Hepatocyte (in vitro differentiated cells): Measurements from ENCODE around the gene SIK3. TPM values are rescaled to one million over a fixed set of nuclear protein-coding genes. Genes with fewer than 3 reads are reported as not detected.
"Not testable (repeated sequence)": the region's sequence is repeated elsewhere in the genome, so short reads cannot be mapped to it uniquely, and the experiment has no call there.

Source experiments
- DNase-seq: peaks from one replicate; pipeline ENCODE4 v3.0.0-alpha.2; 2016; ENCODE audit warnings: low spot score
- H2AFZ ChIP-seq: fragments of 200-600 bp; sonication (generic); 2 replicates; pipeline ENCODE4 v1.6.0; 2016; ENCODE audit warnings: antibody characterized with exemption, mild to moderate bottlenecking
- H3K27ac ChIP-seq: fragments of 200-600 bp; sonication (generic); 2 replicates; pipeline ENCODE4 v1.5.1; 2016; ENCODE audit warnings: mild to moderate bottlenecking
- H3K27me3 ChIP-seq: fragments of 200-600 bp; sonication (generic); 2 replicates; pipeline ENCODE4 v1.6.1; 2016
- H3K36me3 ChIP-seq: fragments of 200-600 bp; sonication (generic); replicated peaks from 2 replicates; pipeline ENCODE4 v1.5.1; 2016; ENCODE audit warnings: low read depth; ENCODE audit not compliant: insufficient read depth
- H3K4me1 ChIP-seq: fragments of 200-600 bp; sonication (generic); 2 replicates; pipeline ENCODE4 v1.5.1; 2016; ENCODE audit warnings: mild to moderate bottlenecking, moderate library complexity; ENCODE audit not compliant: insufficient read depth
- H3K4me2 ChIP-seq: fragments of 200-600 bp; sonication (generic); 2 replicates; pipeline ENCODE4 v1.6.0; 2016
- H3K4me3 ChIP-seq: fragments of 200-600 bp; sonication (generic); 2 replicates; pipeline ENCODE4 v1.5.1; 2016; ENCODE audit warnings: mild to moderate bottlenecking
- H3K79me2 ChIP-seq: fragments of 200-600 bp; sonication (generic); 2 replicates; pipeline ENCODE4 v1.6.0; 2017; ENCODE audit warnings: mild to moderate bottlenecking
- H3K9me2 ChIP-seq: fragments of 200-600 bp; sonication (generic); replicated peaks from 2 replicates; pipeline ENCODE4 v1.6.0; 2017; ENCODE audit warnings: mild to moderate bottlenecking; ENCODE audit not compliant: insufficient read depth
- H3K9me3 ChIP-seq: fragments of 200-600 bp; sonication (generic); 2 replicates; pipeline ENCODE4 v1.5.1; 2016; ENCODE audit warnings: low read depth, mild to moderate bottlenecking
- H4K20me1 ChIP-seq: fragments of 200-600 bp; sonication (generic); 2 replicates; pipeline ENCODE4 v1.6.0; 2016; ENCODE audit warnings: mild to moderate bottlenecking; ENCODE audit not compliant: insufficient read depth, poor library complexity, severe bottlenecking
- EZH2 ChIP-seq: fragments of 200-600 bp; sonication (generic); IDR thresholded peaks from 2 replicates; pipeline ENCODE4 v1.6.1; 2016; ENCODE audit warnings: antibody characterized with exemption, mild to moderate bottlenecking, borderline replicate concordance
- EZH2phosphoT487 ChIP-seq: fragments of 200-600 bp; sonication (generic); IDR thresholded peaks from one replicate; pipeline ENCODE4 v1.6.1; 2018; ENCODE audit warnings: antibody characterized with exemption, mild to moderate bottlenecking, low read depth, moderate library complexity; ENCODE audit not compliant: unreplicated experiment, severe bottlenecking
- WGBS: methylation state at CpG from one replicate; pipeline ENCODE4 v1.1.6; 2016; ENCODE audit warnings: low lambda C conversion rate; ENCODE audit errors: missing lambda C conversion rate; 5-methylcytosine and 5-hydroxymethylcytosine counted together
- polyA plus RNA-seq: library from polyadenylated mRNA; unstranded; fragments of >200 nt; fragmentation: Nextera tagmentation; extraction: Ambion mirVana; gene quantifications from 2 replicates; pipeline ENCODE4 v1.2.1, GENCODE V29; 2016
- total RNA-seq: library from RNA; depleted of rRNA; stranded (reverse); fragments of >200 nt; gene quantifications from 2 replicates; pipeline ENCODE4 v1.2.3, GENCODE V29; 2014
- TF ChIP-seq, protein P1 (sequence below): fragments of 200-600 bp; sonication (generic); IDR thresholded peaks from 2 replicates; pipeline ENCODE4 v1.5.1; 2016; ENCODE audit warnings: antibody characterized with exemption, mild to moderate bottlenecking; ENCODE audit not compliant: poor library complexity

SIK3 gene
- total and polyA plus RNA-seq, 2 experiments from 2014 or later: 15.8 to 17.7 TPM

GRCh38 chr11:117144477-117145392, 46.5 kb upstream of the SIK3 start:
- no peaks in the 10 kb centered on the region for H3K9me3 ChIP-seq
- WGBS: 1% methylated on average over 43 of the region's 62 CpGs
- DNase-seq: peak; percentile 79
- TF ChIP-seq EZH2 (no peak), EZH2phosphoT487 (no peak)
- TF ChIP-seq, protein P1, sequence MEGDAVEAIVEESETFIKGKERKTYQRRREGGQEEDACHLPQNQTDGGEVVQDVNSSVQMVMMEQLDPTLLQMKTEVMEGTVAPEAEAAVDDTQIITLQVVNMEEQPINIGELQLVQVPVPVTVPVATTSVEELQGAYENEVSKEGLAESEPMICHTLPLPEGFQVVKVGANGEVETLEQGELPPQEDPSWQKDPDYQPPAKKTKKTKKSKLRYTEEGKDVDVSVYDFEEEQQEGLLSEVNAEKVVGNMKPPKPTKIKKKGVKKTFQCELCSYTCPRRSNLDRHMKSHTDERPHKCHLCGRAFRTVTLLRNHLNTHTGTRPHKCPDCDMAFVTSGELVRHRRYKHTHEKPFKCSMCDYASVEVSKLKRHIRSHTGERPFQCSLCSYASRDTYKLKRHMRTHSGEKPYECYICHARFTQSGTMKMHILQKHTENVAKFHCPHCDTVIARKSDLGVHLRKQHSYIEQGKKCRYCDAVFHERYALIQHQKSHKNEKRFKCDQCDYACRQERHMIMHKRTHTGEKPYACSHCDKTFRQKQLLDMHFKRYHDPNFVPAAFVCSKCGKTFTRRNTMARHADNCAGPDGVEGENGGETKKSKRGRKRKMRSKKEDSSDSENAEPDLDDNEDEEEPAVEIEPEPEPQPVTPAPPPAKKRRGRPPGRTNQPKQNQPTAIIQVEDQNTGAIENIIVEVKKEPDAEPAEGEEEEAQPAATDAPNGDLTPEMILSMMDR: no peak
- peak overlapping the region; percentile 98 for H2AFZ ChIP-seq
- H3K9me2 ChIP-seq: no peaks in the 10 kb centered on the region
- H3K4me3 ChIP-seq: peak overlapping the region; percentile 99
- H3K4me1 ChIP-seq: peaks cover 18% of the 10 kb centered on the region
- no peaks in the 10 kb centered on the region for H3K27me3 ChIP-seq
- H3K4me2 ChIP-seq: peak overlapping the region; percentile 90
- H4K20me1 ChIP-seq: peaks cover 51% of the 10 kb centered on the region
- H3K79me2 ChIP-seq: peaks cover 56% of the 10 kb centered on the region
- H3K27ac ChIP-seq: peak overlapping the region; percentile 95
- H3K36me3 ChIP-seq: no peaks in the 10 kb centered on the region

- Histone ChIP-seq H3K27ac (peak within 1 kb of the TSS; percentile 95), H3K9me2 (no peaks in the 10 kb centered on the region), H3K4me1 (peaks cover 18% of the 10 kb centered on the region), H3K9me3 (no peaks in the 10 kb centered on the region), H3K36me3 (no peaks in the 10 kb centered on the region), H3K27me3 (no peaks in the 10 kb centered on the region), H3K4me2 (peak within 1 kb of the TSS; percentile 98), H3K79me2 (peaks cover 48% of the 10 kb centered on the region), H2AFZ (peak within 1 kb of the TSS; percentile 98), H4K20me1 (peaks cover 44% of the 10 kb centered on the region), H3K4me3 (peak within 1 kb of the TSS; percentile 99)
- WGBS: under 1% methylated on average over 48 of the region's 48 CpGs
- peak; percentile 97 for DNase-seq
- TF ChIP-seq, protein P1: peak; percentile 4
- TF ChIP-seq EZH2phosphoT487: no peak
Observed at GRCh38 chr11:117143871-117144476, 45.7 kb upstream of the SIK3 start, which contains the start of gene PAFAH1B2. PAFAH1B2 (plus strand) TSS chr11:117144287; CDS start chr11:117152448, 8,161 bp downstream.

DNA sequence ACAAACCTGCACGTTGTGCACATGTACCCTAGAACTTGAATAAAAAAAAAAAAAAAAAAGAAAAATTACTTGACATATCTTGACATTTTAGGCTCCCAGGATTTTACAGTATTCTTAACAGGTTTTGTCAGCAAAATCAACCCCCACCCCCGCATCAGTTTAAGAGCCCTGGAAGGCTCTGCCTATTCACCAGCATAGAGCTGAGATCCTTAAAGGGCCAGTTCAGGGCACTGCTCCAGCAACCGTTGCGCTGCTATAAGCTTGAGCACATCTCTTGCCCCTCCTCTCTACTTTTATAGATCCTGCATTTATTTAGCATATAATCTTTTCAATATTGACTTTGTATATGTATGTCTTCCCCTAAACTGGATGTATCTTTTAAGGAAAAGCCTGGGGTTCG, 45.2 kb upstream of the SIK3 start:
- 14% methylated on average over 5 of the region's 5 CpGs for WGBS
- peak; percentile 72 for DNase-seq
- H4K20me1 ChIP-seq: peaks cover 38% of the 10 kb centered on the region

GRCh38 chr11:117137223-117138086, 39.2 kb upstream of the SIK3 start:
- not testable (repeated sequence) for H3K9me2 ChIP-seq, H3K9me3 ChIP-seq, H3K79me2 ChIP-seq, H3K4me2 ChIP-seq, H3K27me3 ChIP-seq, H3K27ac ChIP-seq, H3K36me3 ChIP-seq, H3K4me3 ChIP-seq, H3K4me1 ChIP-seq, H2AFZ ChIP-seq, DNase-seq, H4K20me1 ChIP-seq
- no CpG with 5 or more reads among the region's 15 CpGs for WGBS

More for the DNA sequence above, 45.2 kb upstream of the SIK3 start:
- H3K4me3 ChIP-seq: peak overlapping the region; percentile 99
- no peak for TF ChIP-seq EZH2phosphoT487
- TF ChIP-seq, protein P1: no peak
- no peaks in the 10 kb centered on the region for H3K9me3 ChIP-seq
- peak overlapping the region; percentile 95 for H3K27ac ChIP-seq
- H3K9me2 ChIP-seq: no peaks in the 10 kb centered on the region
- H3K79me2 ChIP-seq: peaks cover 42% of the 10 kb centered on the region
- peak overlapping the region; percentile 98 for H3K4me2 ChIP-seq
- no peaks in the 10 kb centered on the region for H3K36me3 ChIP-seq
- peaks cover 18% of the 10 kb centered on the region for H3K4me1 ChIP-seq
- no peaks in the 10 kb centered on the region for H3K27me3 ChIP-seq
- H2AFZ ChIP-seq: peak overlapping the region; percentile 98

GRCh38 chr11:117134979-117135378, 36.8 kb upstream of the SIK3 start:
- not testable (repeated sequence) for H3K36me3 ChIP-seq, DNase-seq, H3K79me2 ChIP-seq, H3K27me3 ChIP-seq, H3K4me1 ChIP-seq, H3K9me2 ChIP-seq, H3K27ac ChIP-seq, H3K4me2 ChIP-seq, H4K20me1 ChIP-seq, H3K9me3 ChIP-seq, H3K4me3 ChIP-seq, H2AFZ ChIP-seq
- 94% methylated on average over 1 of the region's 4 CpGs for WGBS
